Activated T-cell treated with anti-CD3 and anti-CD28 coated beads for 1 hour (primary cell): ENCODE results near the gene CKB.

ENCODE experiments used
- DNase-seq: peaks from one replicate; pipeline ENCODE4 v3.0.0-alpha.2; 2020; ENCODE audit warnings: low read depth

CKB gene

GRCh38 chr14:103488071-103488470 is 34.6 kb downstream of the CKB start:
- no peak for DNase-seq

- DNase-seq = no peak
Observed at GRCh38 chr14:103485504-103485903, 37.1 kb downstream of the CKB start.

- DNase-seq = no peak
Observed at GRCh38 chr14:103483600-103483999, 39.0 kb downstream of the CKB start.

DNA sequence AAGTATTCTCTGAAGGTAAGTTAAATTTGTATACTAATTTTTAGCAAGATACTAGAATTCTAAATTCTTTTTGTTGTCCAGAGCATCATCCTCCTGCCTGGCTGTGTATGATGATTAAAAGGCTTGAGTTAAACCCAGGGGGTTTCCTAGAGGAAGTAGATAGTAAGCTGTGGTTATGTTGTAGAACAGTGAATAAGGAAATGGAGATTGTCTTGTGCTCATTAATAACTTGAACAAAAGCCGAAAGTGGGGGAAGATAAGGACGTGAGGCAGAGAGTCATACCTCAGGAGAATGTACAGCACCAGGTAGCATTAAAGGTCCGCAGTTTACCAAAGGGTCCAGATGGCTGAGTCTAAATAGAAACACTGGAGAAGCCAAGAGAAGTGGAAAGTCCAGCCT is 42.0 kb downstream of the CKB start:
- no peak for DNase-seq

GRCh38 chr14:103476631-103477030 is 46.0 kb downstream of the CKB start:
- no peak for DNase-seq

GRCh38 chr14:103476065-103476464 is 46.6 kb downstream of the CKB start:
- no peak for DNase-seq

DNA sequence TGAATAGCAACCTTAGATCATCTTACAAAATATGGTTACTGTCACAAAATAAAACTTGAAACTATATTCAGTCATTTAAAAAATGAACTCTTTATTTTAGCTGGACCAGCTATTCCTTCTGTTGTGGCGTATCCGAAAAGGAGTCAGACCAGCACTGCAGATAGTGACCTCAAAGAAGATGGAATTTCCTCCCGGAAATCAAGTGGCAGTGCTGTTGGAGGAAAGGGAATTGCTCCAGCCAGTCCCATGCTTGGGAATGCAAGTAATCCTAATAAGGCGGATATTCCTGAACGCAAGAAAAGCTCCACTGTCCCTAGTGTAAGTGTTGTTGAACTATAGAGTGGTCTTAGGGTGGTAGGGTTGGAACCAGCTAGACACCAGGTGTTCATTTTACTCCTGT is 47.7 kb downstream of the CKB start:
- DNase-seq = no peak

DNA sequence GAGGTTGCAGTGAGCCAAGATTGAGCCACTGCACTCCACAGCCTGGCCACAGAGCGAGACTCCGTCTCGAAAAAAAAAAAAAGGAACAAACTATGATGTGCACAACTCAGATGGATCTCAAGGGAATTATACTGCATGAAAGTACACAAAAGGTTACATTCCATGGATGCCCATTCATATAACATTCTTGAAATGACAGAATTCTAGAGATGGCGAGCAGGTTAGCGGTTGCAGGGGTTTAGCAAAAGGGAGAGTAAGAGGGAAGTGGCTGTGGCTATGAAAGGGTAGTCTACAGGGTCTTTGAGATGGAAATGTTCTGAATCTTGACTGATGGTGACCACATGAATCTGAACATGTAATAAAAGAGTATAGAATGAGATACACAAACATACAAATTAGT is 49.7 kb downstream of the CKB start:
- DNase-seq = no peak
